ENCODE results near the gene WFDC2. TPM values are rescaled to one million over a fixed set of nuclear protein-coding genes. Genes with fewer than 3 reads are reported as not detected.

WFDC2 gene
- total and polyA plus RNA-seq, 2 donors (not counting 3 experiments of a cell fraction or from before 2014, with no cell fraction given): not detected

GRCh38 chr20:45427236-45428149, 42.1 kb upstream of the WFDC2 start:
- dilution Hi-C loops (cut with MboI; ENCODE audit: extremely low pct_ligation_motif_present, low sequenced_read_pairs) (no loop called here), intact Hi-C loops (cut with micrococcal nuclease) (no loop called here)
- Histone ChIP-seq H2AFZ (ENCODE audit: low read depth, low read length) (no peak overlapping the region), H3K79me2 (ENCODE audit: control insufficient read depth, insufficient read depth, low read length) (no peaks in the 10 kb centered on the region), H3K27me3 (ENCODE audit: control insufficient read depth in 2 of 2, insufficient read depth in 2 of 2, low read length in 2 of 2) (no peaks in the 10 kb centered on the region), H3K4me3 (replicated peaks in 1 of 3; ENCODE audit: insufficient read depth in 1 of 3, low read depth in 1 of 3, low read length in 3 of 3) (no peak overlapping the region), H3K9me3 (replicated peaks; ENCODE audit: control insufficient read depth, insufficient read depth, low read length) (no peaks in the 10 kb centered on the region), H3K9ac (replicated peaks; ENCODE audit: extremely low read depth, insufficient read depth, low read length) (no peak overlapping the region), H3K36me3 (ENCODE audit: control insufficient read depth in 2 of 2, extremely low read depth in 1 of 2, insufficient read depth in 2 of 2, low read length in 2 of 2) (peaks cover 0 to 16% of the 10 kb centered on the region in 2 experiments), H4K20me1 (replicated peaks; ENCODE audit: control insufficient read depth, extremely low read depth, insufficient read depth, low read length) (no peaks in the 10 kb centered on the region), H3K27ac (ENCODE audit: insufficient read depth, low read depth, low read length) (no peak overlapping the region), H3K4me1 (ENCODE audit: control insufficient read depth, extremely low read depth, insufficient read depth, low read length) (peaks cover 3% of the 10 kb centered on the region), H3K9me1 (replicated peaks; ENCODE audit: control insufficient read depth, extremely low read depth, insufficient read depth, low read length) (no peaks in the 10 kb centered on the region), H3K4me2 (ENCODE audit: insufficient read depth, low read length) (no peak overlapping the region)
- FAIRE-seq (no peak), DNase-seq (ENCODE audit: low read depth, low spot score) (no peak)
- CTCF ChIA-PET: interaction anchor here (0.9 to 2.4 kb wide), 6 partner anchors 9 to 344 kb away, joined by 3 to 14 read pairs (median 4); partner anchors contain the start of gene PIGT
- no TSS peak for BruUV-seq (replicated peaks)
- no peak for TF ChIP-seq CTCF (IDR thresholded peaks at IDR 0.05; ENCODE audit: extremely low read depth in 1 of 2, insufficient read depth in 1 of 2, low read depth in 1 of 2, low read length in 2 of 2)
- POLR2A ChIA-PET: no interaction called here

- peaks cover 0 to 9% of the 10 kb centered on the region in 2 experiments for H3K36me3 ChIP-seq (ENCODE audit: control insufficient read depth in 2 of 2, extremely low read depth in 1 of 2, insufficient read depth in 2 of 2, low read length in 2 of 2)
- ChIA-PET POLR2A (no interaction called here), CTCF (interaction anchor here (0.8 to 12.5 kb wide), 9 partner anchors 10 to 136 kb away, joined by 3 to 416 read pairs (median 3); partner anchors contain the start of genes PIGT and SYS1)
- TF ChIP-seq POLR2A (IDR thresholded peaks at IDR 0.05; ENCODE audit: low read depth, low read length): no peak
- TF ChIP-seq JUN (IDR thresholded peaks at IDR 0.05; ENCODE audit: borderline replicate concordance, insufficient read depth, insufficient read length, low read depth): no peak
- TF ChIP-seq POLR2AphosphoS5 (IDR thresholded peaks at IDR 0.05; ENCODE audit: insufficient read depth, low read depth, low read length): no peak
- TF ChIP-seq MYC (IDR thresholded peaks at IDR 0.05; ENCODE audit: low read depth, low read length): no peak
- TF ChIP-seq GATA2 (IDR thresholded peaks at IDR 0.05; ENCODE audit: insufficient read depth, insufficient read length, low read depth, low read length): no peak
- TF ChIP-seq MAX (IDR thresholded peaks at IDR 0.05; ENCODE audit: insufficient read depth, insufficient read length): no peak
- no peak for TF ChIP-seq FOS (IDR thresholded peaks at IDR 0.05; ENCODE audit: borderline replicate concordance, insufficient read depth, low read length)
- TF ChIP-seq EZH2 (IDR thresholded peaks at IDR 0.05; ENCODE audit: borderline replicate concordance, low read depth, low read length, severe bottlenecking): no peak
- TF ChIP-seq CTCF (IDR thresholded peaks at IDR 0.05; ENCODE audit: extremely low read depth in 1 of 2, insufficient read depth in 1 of 2, low read depth in 1 of 2, low read length in 2 of 2): no peak
- H3K27me3 ChIP-seq (ENCODE audit: control insufficient read depth in 2 of 2, insufficient read depth in 2 of 2, low read length in 2 of 2): no peaks in the 10 kb centered on the region
- H3K4me2 ChIP-seq (ENCODE audit: insufficient read depth, low read length): no peak overlapping the region
- H4K20me1 ChIP-seq (replicated peaks; ENCODE audit: control insufficient read depth, extremely low read depth, insufficient read depth, low read length): no peaks in the 10 kb centered on the region
- intact Hi-C loops (cut with micrococcal nuclease): no loop called here
- H3K9me1 ChIP-seq (replicated peaks; ENCODE audit: control insufficient read depth, extremely low read depth, insufficient read depth, low read length): no peaks in the 10 kb centered on the region
- H3K9me3 ChIP-seq (replicated peaks; ENCODE audit: control insufficient read depth, insufficient read depth, low read length): no peaks in the 10 kb centered on the region
- no peak overlapping the region for H3K9ac ChIP-seq (replicated peaks; ENCODE audit: extremely low read depth, insufficient read depth, low read length)
- no peak overlapping the region for H2AFZ ChIP-seq (ENCODE audit: low read depth, low read length)
- H3K4me1 ChIP-seq (ENCODE audit: control insufficient read depth, extremely low read depth, insufficient read depth, low read length): peaks cover 3% of the 10 kb centered on the region
- BruUV-seq (replicated peaks): no TSS peak
- dilution Hi-C loops (cut with MboI; ENCODE audit: extremely low pct_ligation_motif_present, low sequenced_read_pairs): no loop called here
- H3K4me3 ChIP-seq (replicated peaks in 1 of 3; ENCODE audit: insufficient read depth in 1 of 3, low read depth in 1 of 3, low read length in 3 of 3): no peak overlapping the region
- H3K27ac ChIP-seq (ENCODE audit: insufficient read depth, low read depth, low read length): no peak overlapping the region
- no peak for FAIRE-seq
- DNase-seq (ENCODE audit: low read depth, low spot score): no peak
- H3K79me2 ChIP-seq (ENCODE audit: control insufficient read depth, insufficient read depth, low read length): no peaks in the 10 kb centered on the region
These were observed 39.9 kb upstream of the WFDC2 start for GRCh38 chr20:45429618-45430017.

Measured in endothelial cell of umbilical vein (primary cell).